GM23248 (cell line): ENCODE measurements around the gene OR13C8. TPM values are rescaled to one million over a fixed set of nuclear protein-coding genes. Genes with fewer than 3 reads are reported as not detected.
"Not testable (repeated sequence)": the region's sequence is repeated elsewhere in the genome, so short reads cannot be mapped to it uniquely, and the experiment has no call there.

Source experiments
- DNase-seq: peaks from one replicate; pipeline ENCODE4 v3.0.0-alpha.2; 2015
- H2AFZ ChIP-seq: fragments of 200-600 bp; sonication (generic); 2 replicates; pipeline ENCODE4 v1.6.1; 2016; ENCODE audit warnings: antibody characterized with exemption
- H3F3A ChIP-seq: fragments of 200-600 bp; sonication (generic); 2 replicates; pipeline ENCODE4 v1.6.1; 2016; ENCODE audit warnings: mild to moderate bottlenecking, antibody characterized with exemption, mixed run types; ENCODE audit not compliant: insufficient read depth
- H3K27ac ChIP-seq: fragments of 200-600 bp; sonication (generic); 2 replicates; pipeline ENCODE4 v1.5.1; 2016; ENCODE audit warnings: mild to moderate bottlenecking
- H3K27me3 ChIP-seq: fragments of 200-600 bp; sonication (generic); replicated peaks from 2 replicates; pipeline ENCODE4 v1.6.1; 2016; ENCODE audit warnings: mild to moderate bottlenecking; ENCODE audit not compliant: insufficient read depth
- H3K36me3 ChIP-seq: fragments of 200-600 bp; sonication (generic); 2 replicates; pipeline ENCODE4 v1.6.1; 2016; ENCODE audit warnings: low read depth, mild to moderate bottlenecking
- H3K4me1 ChIP-seq: fragments of 200-600 bp; sonication (generic); 2 replicates; pipeline ENCODE4 v1.6.1; 2016; ENCODE audit warnings: mild to moderate bottlenecking; ENCODE audit not compliant: insufficient read depth
- H3K4me2 ChIP-seq: fragments of 200-600 bp; sonication (generic); one replicate; pipeline ENCODE4 v1.6.1; 2016; ENCODE audit warnings: mild to moderate bottlenecking; ENCODE audit not compliant: unreplicated experiment
- H3K4me3 ChIP-seq: fragments of 200-600 bp; sonication (generic); 2 replicates; pipeline ENCODE4 v1.5.1; 2016; ENCODE audit warnings: mild to moderate bottlenecking
- H3K79me2 ChIP-seq: fragments of 200-600 bp; sonication (generic); 2 replicates; pipeline ENCODE4 v1.6.1; 2016; ENCODE audit warnings: mild to moderate bottlenecking; ENCODE audit not compliant: insufficient read depth
- H3K9ac ChIP-seq: fragments of 200-600 bp; sonication (generic); 2 replicates; pipeline ENCODE4 v1.6.1; 2016; ENCODE audit warnings: mild to moderate bottlenecking
- H3K9me2 ChIP-seq: fragments of 200-600 bp; sonication (generic); 2 replicates; pipeline ENCODE4 v1.6.1; 2016; ENCODE audit warnings: mixed run types, mild to moderate bottlenecking, moderate library complexity; ENCODE audit not compliant: insufficient read depth
- H3K9me3 ChIP-seq: fragments of 200-600 bp; sonication (generic); one replicate; pipeline ENCODE4 v1.6.1; 2017; ENCODE audit warnings: low read depth
- H4K20me1 ChIP-seq: fragments of 200-600 bp; sonication (generic); 2 replicates; pipeline ENCODE4 v1.6.0; 2016; ENCODE audit not compliant: insufficient read depth
- EZH2 ChIP-seq: fragments of 200-600 bp; sonication (generic); IDR thresholded peaks from 2 replicates; pipeline ENCODE4 v1.6.1; 2018; ENCODE audit warnings: antibody characterized with exemption, mild to moderate bottlenecking; ENCODE audit not compliant: insufficient read depth, poor library complexity, severe bottlenecking
- EZH2phosphoT487 ChIP-seq: fragments of 200-600 bp; sonication (generic); IDR thresholded peaks from 2 replicates; pipeline ENCODE4 v1.6.1; 2018; ENCODE audit warnings: antibody characterized with exemption, moderate library complexity, mild to moderate bottlenecking, low read depth; ENCODE audit not compliant: insufficient read depth
- WGBS, 2 experiments: methylation state at CpG; one replicate each; pipeline ENCODE4 v1.1.6; 2015 to 2017; ENCODE audit warnings: low lambda C conversion rate in 2 of 2, low coverage in 1 of 2; ENCODE audit errors: missing lambda C conversion rate in 2 of 2; 5-methylcytosine and 5-hydroxymethylcytosine counted together
- in situ Hi-C: fragments of 300-500 bp; cut with MboI; formaldehyde crosslinking; loops from 2 replicates; pipeline ENCODE4 v1.15.0; 2020
- polyA plus RNA-seq: library from polyadenylated mRNA; unstranded; fragments of >200 nt; fragmentation: Nextera tagmentation; extraction: Ambion mirVana; gene quantifications from 2 replicates; pipeline ENCODE4 v1.2.1, GENCODE V29; 2016
- total RNA-seq: library from RNA; depleted of rRNA; stranded (reverse); fragments of >200 nt; shearing (Covaris generic); gene quantifications from 2 replicates; pipeline ENCODE4 v1.2.3, GENCODE V29; 2014

Gene OR13C8
- total and polyA plus RNA-seq, 2 experiments from 2014 or later = not detected

DNA sequence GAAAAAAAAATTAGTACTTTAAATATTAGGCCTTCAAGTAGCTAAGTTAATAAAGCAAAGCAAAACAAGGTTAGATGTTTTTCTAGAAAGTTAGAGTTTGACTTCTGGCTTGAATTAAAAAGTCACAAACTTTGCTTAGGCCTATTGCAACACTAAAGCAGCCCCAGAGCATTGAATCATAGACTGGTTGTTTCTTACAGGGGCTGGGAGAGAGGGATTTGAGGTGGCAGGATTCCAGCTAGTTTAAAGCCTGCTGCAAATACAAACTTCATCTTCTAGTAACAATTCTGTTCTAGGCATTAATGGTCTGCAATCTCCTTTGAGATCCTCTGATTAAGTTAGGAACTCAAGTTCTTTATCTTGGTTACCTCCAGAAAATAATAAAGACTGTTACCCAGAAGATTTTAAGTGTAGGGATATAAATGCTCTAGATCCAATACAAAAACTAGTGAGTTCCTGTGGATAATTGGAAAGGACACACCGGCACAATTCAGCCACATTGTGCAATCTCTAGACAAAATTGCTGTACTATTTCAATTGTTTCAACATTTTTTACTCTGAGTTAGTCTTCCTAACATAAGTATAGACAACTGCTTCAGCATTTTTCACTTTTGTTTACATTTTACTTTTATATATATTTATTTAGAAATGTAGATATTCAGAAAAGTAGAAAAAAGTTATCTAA, 17.7 kb downstream of the OR13C8 start:
- Histone ChIP-seq H4K20me1 (no peaks in the 10 kb centered on the region), H3K4me2 (peak overlapping the region; percentile 38), H3K4me1 (peaks cover 17% of the 10 kb centered on the region), H3K79me2 (no peaks in the 10 kb centered on the region), H3K27me3 (no peaks in the 10 kb centered on the region), H3K27ac (peak overlapping the region; percentile 84), H3F3A (peaks cover 8% of the 10 kb centered on the region; the same call in 1 of the 2 replicates), H3K9me3 (no peaks in the 10 kb centered on the region), H3K4me3 (no peak overlapping the region), H3K36me3 (no peaks in the 10 kb centered on the region), H3K9me2 (no peaks in the 10 kb centered on the region), H2AFZ (peak overlapping the region; percentile 13; the same call in 1 of the 2 replicates), H3K9ac (peak overlapping the region; percentile 57)
- peak; percentile 77 for DNase-seq
- TF ChIP-seq EZH2 = no peak
- TF ChIP-seq EZH2phosphoT487 = no peak
- in situ Hi-C loops = no loop called here
- 0% methylated on average over 1 of the region's 1 CpG for WGBS, 2 experiments

- in situ Hi-C loops = no loop called here
- 10 to 13% methylated on average over 1 of the region's 1 CpG for WGBS, 2 experiments
- H3K4me1 ChIP-seq = peaks cover 17% of the 10 kb centered on the region
These were observed 20.7 kb downstream of the OR13C8 start for GRCh38 chr9:104589626-104590025.

GRCh38 chr9:104598749-104599148, 29.8 kb downstream of the OR13C8 start:
- H3K27ac ChIP-seq, H3K4me1 ChIP-seq, H3K27me3 ChIP-seq, H3K79me2 ChIP-seq, H3F3A ChIP-seq, H3K9me3 ChIP-seq, H3K4me3 ChIP-seq, H3K9ac ChIP-seq, H3K9me2 ChIP-seq, in situ Hi-C loops, H2AFZ ChIP-seq, H3K4me2 ChIP-seq, H4K20me1 ChIP-seq, DNase-seq, H3K36me3 ChIP-seq: not testable (repeated sequence)
- WGBS, 2 experiments = 42 to 60% methylated on average over 3 of the region's 3 CpGs

More at GRCh38 chr9:104589626-104590025, 20.7 kb downstream of the OR13C8 start:
- Histone ChIP-seq H3K4me3 (no peak overlapping the region), H3K36me3 (no peaks in the 10 kb centered on the region), H3K9me3 (no peaks in the 10 kb centered on the region), H3K9me2 (no peaks in the 10 kb centered on the region), H3K79me2 (no peaks in the 10 kb centered on the region), H2AFZ (no peak overlapping the region), H4K20me1 (no peaks in the 10 kb centered on the region), H3K27me3 (no peaks in the 10 kb centered on the region), H3F3A (peaks cover 8% of the 10 kb centered on the region; the same call in 1 of the 2 replicates), H3K27ac (no peak overlapping the region), H3K4me2 (no peak overlapping the region), H3K9ac (no peak overlapping the region)
- no peak for TF ChIP-seq EZH2
- no peak for TF ChIP-seq EZH2phosphoT487
- peak; percentile 1 for DNase-seq

DNA sequence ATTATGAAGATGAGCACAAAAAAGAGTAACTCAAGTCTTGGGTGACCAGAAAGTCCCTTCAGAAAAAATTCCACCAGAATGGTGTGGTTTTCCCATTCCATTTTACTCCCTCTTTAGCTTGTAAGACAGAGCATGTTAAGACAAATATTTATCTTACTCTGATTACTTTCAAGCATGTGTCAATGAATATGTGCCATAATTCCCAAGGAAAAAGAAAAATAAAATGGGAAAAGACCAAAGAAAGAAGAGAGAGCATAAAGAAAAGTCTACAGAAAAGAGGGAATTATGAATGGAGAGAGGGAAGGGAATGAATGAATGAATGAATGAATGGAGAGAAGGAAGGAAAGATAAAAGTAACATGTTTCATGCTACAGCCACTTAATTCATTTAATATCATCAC, 30.3 kb downstream of the OR13C8 start, which contains the start of gene OR13C5:
Gene OR13C5, minus strand, starts transcription at position 101 of the 400 bp plus-strand sequence. Its CDS starts 0 bp downstream, at position 101.
- H3K79me2 ChIP-seq, H3F3A ChIP-seq, H4K20me1 ChIP-seq, H3K9ac ChIP-seq, H3K9me3 ChIP-seq, H2AFZ ChIP-seq, H3K4me3 ChIP-seq, in situ Hi-C loops, H3K36me3 ChIP-seq, H3K4me2 ChIP-seq, H3K27me3 ChIP-seq, H3K27ac ChIP-seq, H3K9me2 ChIP-seq, DNase-seq, H3K4me1 ChIP-seq: not testable (repeated sequence)

GRCh38 chr9:104604801-104605200, 35.8 kb downstream of the OR13C8 start:
- H3K27me3 ChIP-seq = no peaks in the 10 kb centered on the region
- H3K27ac ChIP-seq = no peak overlapping the region
- DNase-seq = no peak
- 61% methylated on average over 3 of the region's 3 CpGs for WGBS, 2 experiments
- H3K9me2 ChIP-seq = no peaks in the 10 kb centered on the region
- H3K4me3 ChIP-seq = no peak overlapping the region
- H3K9ac ChIP-seq = no peak overlapping the region
- no peaks in the 10 kb centered on the region for H3K4me1 ChIP-seq
- H4K20me1 ChIP-seq = no peaks in the 10 kb centered on the region
- TF ChIP-seq EZH2phosphoT487 (no peak), EZH2 (no peak)
- no peak overlapping the region for H2AFZ ChIP-seq
- no peaks in the 10 kb centered on the region for H3F3A ChIP-seq
- H3K4me2 ChIP-seq = no peak overlapping the region
- no peaks in the 10 kb centered on the region for H3K9me3 ChIP-seq
- H3K79me2 ChIP-seq = no peaks in the 10 kb centered on the region
- in situ Hi-C loops = no loop called here
- no peaks in the 10 kb centered on the region for H3K36me3 ChIP-seq

GRCh38 chr9:104605527-104605926, 36.6 kb downstream of the OR13C8 start, which contains the start of gene OR13C2:
OR13C2 (minus strand) TSS chr9:104605627; CDS start chr9:104605627, 0 bp downstream.
- H3K4me2 ChIP-seq, DNase-seq, H2AFZ ChIP-seq, H3K9me2 ChIP-seq, H3K36me3 ChIP-seq, H3F3A ChIP-seq, H3K27me3 ChIP-seq, H3K4me3 ChIP-seq, H3K4me1 ChIP-seq, H3K9ac ChIP-seq, H3K9me3 ChIP-seq, H4K20me1 ChIP-seq, H3K27ac ChIP-seq, in situ Hi-C loops, H3K79me2 ChIP-seq: not testable (repeated sequence)
- 36 to 63% methylated on average over 1 of the region's 1 CpG for WGBS, 2 experiments
